K562 (cell line): ENCODE data around the gene MPDU1. TPM values are rescaled to one million over a fixed set of nuclear protein-coding genes. Genes with fewer than 3 reads are reported as not detected.

ENCODE experiments used
- DMBX1 ChIP-seq: fragments of 250-450 bp; sonication (Bioruptor Pico); IDR thresholded peaks from 2 replicates; pipeline ENCODE4 v1.8.0; 2022; ENCODE audit warnings: inconsistent platforms, mild to moderate bottlenecking, moderate library complexity, borderline replicate concordance
- EGR1 ChIP-seq: fragments of 450-650 bp; conservative IDR thresholded peaks from 2 replicates; pipeline ENCODE4 v1.6.1; 2017; ENCODE audit warnings: mild to moderate bottlenecking
- EHMT2 ChIP-seq: fragments of 450-650 bp; IDR thresholded peaks from 2 replicates; pipeline ENCODE4 v1.6.1; 2018; ENCODE audit warnings: antibody characterized with exemption
- FOXJ2 ChIP-seq: fragments of 200-800 bp; sonication (Bioruptor generic); IDR thresholded peaks from 2 replicates; pipeline ENCODE4 v1.6.1; 2016; ENCODE audit warnings: missing genetic modification characterization, missing compliant biosample characterization
- GATAD2B ChIP-seq: fragments of 450-650 bp; IDR thresholded peaks from 2 replicates; pipeline ENCODE4 v1.6.1; 2017; ENCODE audit warnings: mild to moderate bottlenecking, borderline replicate concordance
- HCFC1 ChIP-seq: IDR thresholded peaks from 2 replicates; pipeline ENCODE4 v1.6.1; 2012; ENCODE audit warnings: low read depth, low read length, improper control_type of control experiment
- HMGN3 ChIP-seq: IDR thresholded peaks from 2 replicates; pipeline ENCODE4 v1.6.1; 2011; ENCODE audit warnings: borderline replicate concordance, low read depth, mild to moderate bottlenecking, mixed read lengths, low read length; ENCODE audit not compliant: insufficient read length; ENCODE audit errors: extremely low read depth
- IRF9 ChIP-seq: fragments of 450-650 bp; IDR thresholded peaks from 2 replicates; pipeline ENCODE4 v1.6.1; 2016; ENCODE audit warnings: missing biosample characterization, missing genetic modification characterization
- NKRF ChIP-seq: fragments of 450-650 bp; IDR thresholded peaks from 2 replicates; pipeline ENCODE4 v1.6.1; 2016; ENCODE audit warnings: borderline replicate concordance
- NRF1 ChIP-seq, 2 experiments: fragments of 450-650 bp; IDR thresholded peaks in 1 of 2; conservative IDR thresholded peaks in 1 of 2; 2 replicates each; pipeline ENCODE4 v1.6.1; 2014; ENCODE audit warnings: mild to moderate bottlenecking in 2 of 2
- POLR3A ChIP-seq: IDR thresholded peaks from 2 replicates; pipeline ENCODE4 v1.6.1; 2011; ENCODE audit warnings: borderline replicate concordance, mild to moderate bottlenecking, moderate library complexity; ENCODE audit not compliant: insufficient read length, insufficient read depth; ENCODE audit errors: extremely low read depth
- REST ChIP-seq, 2 experiments: fragments of 450-650 bp; formaldehyde crosslinking in 1 of 2; IDR thresholded peaks; 2 replicates each; pipeline versions ENCODE4 v1.4.0 to v1.6.1; 2014 to 2020; ENCODE audit warnings: mild to moderate bottlenecking in 2 of 2, borderline replicate concordance in 1 of 2, low read depth in 1 of 2
- SNRNP70 ChIP-seq: fragments of 200-400 bp; formaldehyde crosslinking; optimal IDR thresholded peaks from 2 replicates; pipeline ENCODE3; 2017; ENCODE audit warnings: low read depth, low read length
- ZBTB17 ChIP-seq: fragments of 450-650 bp; formaldehyde crosslinking; IDR thresholded peaks from 2 replicates; pipeline ENCODE4 v1.4.0; 2020; ENCODE audit warnings: mild to moderate bottlenecking
- ZKSCAN1 ChIP-seq: fragments of 150-350 bp; IDR thresholded peaks from 2 replicates; pipeline ENCODE4 v1.6.1; 2016; ENCODE audit warnings: low read depth, low read length
- polyA plus RNA-seq, 8 experiments: library from polyadenylated mRNA; depleted of rRNA in 4 of 8; stranded (reverse) in 5 of 8; unstranded in 3 of 8; fragments of >200 nt; fragmentation: Nextera tagmentation in 2 of 8; fragmentation: Illumina TruSeq in 1 of 8; extraction: Ambion mirVana in 2 of 8; extraction: Trizol in 1 of 8; gene quantifications; 2 replicates each; pipeline versions ENCODE4 v1.2.1 to v1.2.3, GENCODE V29; 2011 to 2014; ENCODE audit warnings: inconsistent platforms in 1 of 8, missing spikeins in 1 of 8
- total RNA-seq, 7 experiments: library from RNA; depleted of rRNA in 6 of 7; stranded (reverse); fragments of >200 nt in 6 of 7; fragmentation: Illumina TruSeq in 2 of 7; extraction: Trizol in 2 of 7; gene quantifications; 2 replicates each; pipeline versions ENCODE4 v1.2.1 to v1.2.3, GENCODE V29; 2011 to 2021; ENCODE audit warnings: low replicate concordance in 1 of 7

The MPDU1 gene
- total and polyA plus RNA-seq, 9 of the 15 experiments (the other 6 are each of a cell fraction or from before 2014, with no cell fraction given): 4.9 to 179 (median 77.1) TPM

- TF ChIP-seq REST (IDR thresholded peaks at IDR 0.05; ENCODE audit: borderline replicate concordance) (no peak), REST (CRISPR knock-in tag; IDR thresholded peaks at IDR 0.05; ENCODE audit: low read depth) (no peak), FOXJ2 (tag) (no peak), DMBX1 (CRISPR knock-in tag) (no peak), HCFC1 (0 out of 2 replicates have a peak, but pooled peaks have one; percentile 45), SNRNP70 (peak; percentile 24), HMGN3 (peak; percentile 77), IRF9 (tag) (no peak), GATAD2B (no peak), POLR3A (no peak), ZBTB17 (no peak), NRF1 (conservative IDR thresholded peaks at IDR 0.05 in 1 of 2, IDR thresholded peaks at IDR 0.05 in 1 of 2) (peak; percentile 49 to 62; a peak in 3 of 4 replicates), EHMT2 (no peak), NKRF (0 out of 2 replicates have a peak, but pooled peaks have one; percentile 17), EGR1 (peak; percentile 21; the same call in 1 of the 2 replicates), ZKSCAN1 (no peak)
Observed at GRCh38 chr17:7572588-7573323, 10.9 kb upstream of the MPDU1 start (continued).
